Measurements from ENCODE around the gene RSPO4. TPM values are rescaled to one million over a fixed set of nuclear protein-coding genes. Genes with fewer than 3 reads are reported as not detected.

RSPO4 gene
- polyA plus RNA-seq, 5 donors = 2.2 to 4.7 (median 3.5) TPM

- DNase-seq = no peak
Measured at GRCh38 chr20:969868-970267, 32.2 kb downstream of the RSPO4 start.

- no peak for DNase-seq
Measured at GRCh38 chr20:967796-968742, 34.0 kb downstream of the RSPO4 start.

GRCh38 chr20:965956-966355 lies 36.2 kb downstream of the RSPO4 start:
- DNase-seq = no peak

GRCh38 chr20:963795-964194 lies 38.3 kb downstream of the RSPO4 start:
- no peak for DNase-seq

GRCh38 chr20:962683-963082 lies 39.4 kb downstream of the RSPO4 start:
- no peak for DNase-seq

- no peak for DNase-seq
Measured at GRCh38 chr20:962223-962622, 39.9 kb downstream of the RSPO4 start.

GRCh38 chr20:961768-962167 lies 40.3 kb downstream of the RSPO4 start:
- DNase-seq = no peak

GRCh38 chr20:959996-960615 lies 42.0 kb downstream of the RSPO4 start:
- DNase-seq = no peak

- no peak for DNase-seq
Measured at GRCh38 chr20:958936-959815, 42.9 kb downstream of the RSPO4 start.

- no peak for DNase-seq
Measured at GRCh38 chr20:957544-957943, 44.6 kb downstream of the RSPO4 start.

- DNase-seq = peak; percentile 39 to 56
Measured at GRCh38 chr20:956330-956951, 45.7 kb downstream of the RSPO4 start.

GRCh38 chr20:955656-956055 lies 46.5 kb downstream of the RSPO4 start:
- no peak for DNase-seq

GRCh38 chr20:955111-955510 lies 47.0 kb downstream of the RSPO4 start:
- DNase-seq = no peak

- DNase-seq = peak in 1 of 2 donors; percentile 19
Measured at GRCh38 chr20:953742-954141, 48.4 kb downstream of the RSPO4 start.

GRCh38 chr20:952196-952795 lies 49.8 kb downstream of the RSPO4 start:
- no peak for DNase-seq

- DNase-seq = no peak
Measured at GRCh38 chr20:951384-952169, 50.5 kb downstream of the RSPO4 start.

GRCh38 chr20:949717-950116 lies 52.4 kb downstream of the RSPO4 start:
- no peak for DNase-seq

- no peak for DNase-seq
Measured at GRCh38 chr20:946826-947225, 55.3 kb downstream of the RSPO4 start.

- DNase-seq = no peak
Measured at GRCh38 chr20:945841-946240, 56.3 kb downstream of the RSPO4 start.

GRCh38 chr20:944774-945410 lies 57.2 kb downstream of the RSPO4 start:
- DNase-seq = no peak

Measured in right lung (tissue), 5 donors.